Measurements from ENCODE around the gene SOX5.
"Not testable (repeated sequence)": the region's sequence is repeated elsewhere in the genome, so short reads cannot be mapped to it uniquely, and the experiment has no call there.

The SOX5 gene

GRCh38 chr12:23528316-23528715 lies 421.2 kb downstream of the SOX5 start:
- no peak for DNase-seq

DNA sequence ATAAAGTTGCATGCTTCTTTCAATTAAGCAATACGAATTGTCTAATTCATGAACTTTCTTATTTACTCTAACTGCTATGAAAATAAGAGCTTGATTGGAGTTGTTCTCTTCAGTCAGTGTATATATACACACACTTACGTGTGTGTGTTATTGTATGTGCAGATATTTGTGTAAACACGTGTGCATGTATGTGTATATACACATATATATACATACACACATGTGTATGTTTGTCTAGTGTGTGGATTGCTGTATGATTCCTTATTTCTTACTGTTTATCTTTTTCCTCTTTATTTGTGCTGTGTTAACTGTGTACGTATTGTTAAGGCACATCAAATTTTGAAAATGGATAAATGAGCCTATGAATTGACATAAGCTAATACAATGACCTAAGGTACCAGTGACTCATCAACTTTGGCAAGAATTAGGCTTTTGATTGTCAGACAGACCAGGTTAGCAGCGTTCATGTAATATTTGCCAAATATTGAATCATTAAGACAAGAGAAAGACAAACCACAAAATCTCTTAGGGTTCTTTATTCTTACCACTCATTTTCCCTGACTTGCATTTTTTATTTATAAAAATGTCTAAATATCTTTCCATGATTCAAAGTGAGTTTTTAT lies 423.9 kb downstream of the SOX5 start:
- no peak for DNase-seq

DNA sequence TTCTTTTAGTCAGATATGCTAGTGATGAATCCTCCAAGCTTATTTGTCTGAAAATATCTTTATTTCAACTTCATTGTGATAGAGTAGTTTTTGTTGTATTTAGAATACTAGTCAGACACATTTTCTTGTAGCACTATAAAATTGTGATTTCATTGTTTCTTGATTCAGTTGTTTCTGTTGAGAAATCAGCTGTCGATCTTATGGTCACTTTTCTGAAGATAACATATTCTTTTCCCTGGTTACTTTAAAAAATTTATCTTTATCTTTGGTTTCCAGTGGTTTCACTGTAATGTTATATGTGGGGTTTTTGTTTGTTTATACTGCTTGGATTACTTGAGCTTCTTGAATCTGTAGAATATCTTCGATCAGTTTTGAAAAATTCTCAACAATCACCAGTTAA lies 426.1 kb downstream of the SOX5 start:
- no peak for DNase-seq

- DNase-seq = not testable (repeated sequence)
Observed at GRCh38 chr12:23519444-23519843, 430.0 kb downstream of the SOX5 start.

- DNase-seq = not testable (repeated sequence)
Observed at GRCh38 chr12:23515785-23516184, 433.7 kb downstream of the SOX5 start.

DNA sequence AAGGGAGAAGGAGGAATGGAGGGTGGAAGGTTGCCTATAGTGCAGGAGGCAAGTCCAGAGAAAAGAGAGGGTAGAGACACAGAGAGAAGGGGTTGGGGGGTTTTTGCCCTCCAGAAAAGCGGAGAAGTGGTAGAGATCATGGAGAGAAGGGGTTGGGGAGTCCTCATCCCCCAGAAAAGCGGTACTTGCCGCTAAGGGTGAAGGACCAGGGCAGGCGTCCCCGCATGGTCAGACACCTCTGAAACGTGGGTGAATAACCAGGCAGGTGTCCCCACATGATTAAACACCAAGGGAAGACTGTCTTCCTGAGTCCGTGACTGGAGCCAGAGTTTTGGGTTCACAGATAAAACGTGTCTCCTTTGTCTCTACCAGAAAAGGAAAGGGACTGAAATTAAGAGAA lies 439.0 kb downstream of the SOX5 start:
- DNase-seq = no peak

DNA sequence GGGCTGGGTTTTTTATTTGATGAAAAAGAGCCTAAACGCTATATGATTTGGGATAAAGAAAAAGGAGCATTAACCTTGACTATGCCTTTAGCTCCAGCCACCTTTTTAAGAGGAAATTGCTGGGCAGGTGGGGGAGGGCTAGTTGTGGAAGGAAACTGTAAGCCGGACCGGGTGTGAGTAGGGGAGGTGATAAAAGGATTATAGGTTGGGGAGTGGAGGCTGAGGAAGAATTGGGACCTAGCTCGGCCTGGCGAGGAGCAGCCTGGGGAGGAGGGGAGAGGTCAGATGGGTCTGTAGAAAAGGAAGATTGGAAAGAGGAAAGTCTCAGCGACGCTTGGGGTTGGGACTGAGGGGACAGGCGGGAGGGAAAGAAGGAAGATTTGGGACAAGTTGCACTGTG lies 439.6 kb downstream of the SOX5 start:
- not testable (repeated sequence) for DNase-seq

GRCh38 chr12:23507785-23508184 lies 441.7 kb downstream of the SOX5 start:
- DNase-seq = not testable (repeated sequence)

DNA sequence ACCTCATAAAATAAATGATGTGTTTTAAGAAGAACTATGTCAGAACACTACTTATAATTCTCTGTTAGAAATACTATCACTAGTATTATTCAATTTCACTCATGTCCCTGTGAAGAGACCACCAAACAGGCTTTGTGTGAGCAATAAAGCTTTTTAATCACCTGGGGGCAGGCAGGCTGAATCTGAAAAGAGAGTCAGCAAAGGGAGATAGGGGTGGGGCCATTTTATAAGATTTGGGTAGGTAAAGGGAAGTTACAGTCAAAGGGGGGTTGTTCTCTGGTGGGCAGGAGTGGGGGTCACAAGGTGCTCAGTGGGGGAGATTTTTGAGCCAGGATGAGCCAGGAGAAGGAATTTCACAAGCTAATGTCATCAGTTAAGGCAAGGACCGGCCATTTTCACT lies 443.7 kb downstream of the SOX5 start:
- DNase-seq = not testable (repeated sequence)

DNA sequence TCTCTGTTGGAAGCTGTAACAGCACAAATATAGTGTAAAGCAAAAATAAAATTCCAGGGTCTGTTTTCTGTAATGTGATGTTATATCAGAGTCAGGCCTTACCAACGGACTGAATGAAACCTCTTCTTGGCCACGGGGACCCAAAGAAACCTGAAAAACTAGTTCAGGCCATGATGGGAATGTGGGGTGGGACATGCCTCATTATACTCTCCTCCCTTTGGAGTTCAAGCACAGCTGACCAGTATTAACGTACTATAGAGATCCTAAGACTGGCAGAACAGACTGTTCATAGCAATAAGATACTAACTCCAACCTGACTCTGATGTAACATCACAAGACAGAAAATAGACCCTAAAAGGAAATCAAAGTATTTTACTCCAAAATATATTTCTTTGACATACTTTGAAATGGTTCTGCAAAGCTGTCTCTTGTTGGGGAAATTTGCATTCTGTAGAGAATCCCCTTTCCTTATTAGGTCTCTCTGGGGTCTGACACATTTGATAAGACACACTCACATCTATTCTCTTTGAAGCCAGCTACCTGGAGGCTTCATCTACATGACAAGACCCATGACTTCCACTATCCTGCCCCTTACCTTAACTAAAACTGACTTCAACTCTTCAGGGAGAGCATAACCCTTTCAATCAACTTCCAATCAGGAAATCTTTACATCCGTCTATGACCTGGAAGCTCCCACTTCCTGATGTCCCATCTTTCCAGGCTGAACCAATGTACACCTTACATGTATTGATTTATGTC lies 444.6 kb downstream of the SOX5 start:
- no peak for DNase-seq

DNA sequence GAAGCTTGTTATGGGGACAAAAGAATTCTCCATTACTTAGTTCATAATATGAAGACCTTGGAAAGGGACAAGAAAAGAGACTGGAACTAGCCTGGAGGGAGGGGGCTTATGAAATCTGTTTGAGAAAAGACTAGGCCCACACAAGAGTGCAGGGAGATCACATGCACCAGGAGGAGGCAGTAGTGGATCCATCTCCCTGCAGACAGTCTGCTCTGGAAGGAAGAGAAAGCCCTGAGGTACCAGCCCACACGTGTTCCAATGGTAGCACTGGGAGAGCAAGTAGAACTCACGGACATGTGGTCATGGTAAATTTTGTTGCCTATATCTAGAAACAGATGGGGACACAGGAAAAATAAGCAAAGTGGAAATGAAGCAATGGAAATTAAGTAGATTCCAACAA lies 445.4 kb downstream of the SOX5 start:
- DNase-seq = no peak

DNA sequence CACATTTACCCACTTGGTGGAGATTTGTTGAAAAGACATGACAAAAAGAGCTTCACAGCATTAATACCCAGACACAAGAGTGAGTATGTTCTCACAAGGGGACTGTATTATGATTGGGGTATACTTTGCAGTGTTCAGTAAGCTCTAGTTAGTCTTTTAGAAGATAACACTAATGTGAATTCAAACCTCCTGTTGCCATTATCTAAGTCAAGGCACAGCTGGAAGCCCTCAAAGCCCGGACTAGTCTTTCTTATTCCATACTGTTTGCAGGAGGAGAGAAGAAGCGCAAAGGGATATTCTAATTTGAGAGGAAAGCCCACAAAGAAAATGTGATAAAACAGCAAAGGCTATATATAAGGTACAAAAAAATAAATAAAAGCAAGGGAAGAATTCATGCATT lies 445.9 kb downstream of the SOX5 start:
- no peak for DNase-seq

DNA sequence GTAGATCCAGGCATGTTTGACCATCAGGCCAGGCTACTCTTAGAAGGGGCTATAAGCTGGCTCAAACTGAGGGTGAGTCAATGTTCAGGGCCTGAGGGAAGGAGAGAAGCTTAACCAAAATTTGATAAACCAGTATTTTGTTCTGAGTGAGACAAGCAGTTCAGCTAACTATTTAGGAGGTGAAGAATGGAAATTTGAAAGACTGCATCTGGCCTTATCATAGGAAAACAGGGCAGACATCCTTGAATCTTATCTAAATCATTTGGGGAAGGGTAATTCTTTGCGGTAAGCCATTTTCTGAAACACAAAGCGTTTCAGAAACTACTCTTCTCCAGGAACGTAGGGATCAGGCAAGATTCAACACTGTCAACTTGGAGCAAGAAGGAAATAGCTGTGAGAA lies 447.2 kb downstream of the SOX5 start:
- no peak for DNase-seq

DNA sequence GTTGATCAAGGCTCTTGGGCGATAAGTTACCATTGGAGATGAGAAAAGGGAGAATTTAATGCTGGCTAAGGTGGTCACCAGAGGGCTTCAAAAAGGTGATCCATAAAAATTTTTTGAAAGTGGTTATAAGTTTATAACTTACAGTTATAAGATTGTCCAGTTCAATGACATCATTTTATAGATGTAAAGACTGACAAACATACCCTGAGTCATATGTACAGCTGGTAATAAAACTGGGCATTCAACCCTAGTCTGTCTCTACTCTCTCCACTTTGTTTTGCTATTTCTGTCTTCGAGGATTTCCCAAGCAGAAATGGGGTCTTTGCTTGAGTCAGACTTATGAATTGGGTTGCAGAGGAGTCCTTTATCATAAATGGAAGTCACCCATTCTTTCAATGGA lies 454.0 kb downstream of the SOX5 start:
- DNase-seq = no peak

- DNase-seq = no peak
Observed at GRCh38 chr12:23493672-23494071, 455.8 kb downstream of the SOX5 start.

- DNase-seq = not testable (repeated sequence)
Observed at GRCh38 chr12:23491029-23491428, 458.4 kb downstream of the SOX5 start.

- DNase-seq = no peak
Observed at GRCh38 chr12:23488130-23488529, 461.3 kb downstream of the SOX5 start.

DNA sequence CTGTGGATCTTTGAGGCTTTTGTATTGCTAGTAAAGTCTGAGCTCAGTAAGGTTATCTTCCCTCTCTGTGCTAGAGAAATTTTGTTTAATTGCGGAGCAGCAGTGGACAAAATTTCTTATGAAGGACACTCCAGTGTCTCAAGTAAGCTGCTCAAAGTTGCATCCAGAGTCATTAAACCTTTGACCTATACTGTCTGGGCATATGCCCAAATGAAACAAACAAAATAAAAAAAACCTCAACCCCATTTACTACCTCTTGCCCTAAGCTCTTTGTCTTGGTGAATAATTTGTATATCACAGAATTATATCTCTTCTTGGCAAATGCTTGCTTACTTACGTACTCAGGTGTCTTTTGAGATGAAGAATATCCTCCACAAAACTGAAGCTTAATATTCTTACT lies 465.2 kb downstream of the SOX5 start:
- no peak for DNase-seq

DNA sequence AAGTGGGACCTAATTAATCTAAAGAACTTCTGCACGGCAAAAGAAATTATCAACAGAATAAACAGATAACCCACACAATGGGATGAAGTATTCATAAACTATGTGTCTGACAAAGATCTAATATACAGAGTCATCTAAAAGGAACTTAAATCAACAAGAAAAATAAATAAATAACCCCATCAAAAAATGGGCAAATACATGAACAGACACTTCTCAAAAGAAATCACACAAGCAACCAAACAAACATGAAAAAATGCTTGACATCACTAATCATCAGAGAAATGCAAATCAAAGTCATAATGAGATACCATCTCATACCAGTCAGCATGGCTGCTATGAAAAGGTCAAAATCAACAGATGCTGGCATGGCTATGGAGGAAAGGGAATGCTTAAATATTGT lies 466.9 kb downstream of the SOX5 start:
- DNase-seq = no peak

Measured in MV-4-11 (cell line).